Heart left ventricle (tissue), 16 donors: Measurements from ENCODE around the gene LSM14A. TPM values are rescaled to one million over a fixed set of nuclear protein-coding genes. Genes with fewer than 3 reads are reported as not detected.

Experiments used
- ATAC-seq, 4 donors: fragments of 200-7000 bp; cut with Tn5 transposase; one replicate each; pipeline ENCODE4 v1.9.1; 2020 to 2022; ENCODE audit warnings: moderate library complexity in 4 of 4, mild to moderate bottlenecking in 3 of 4, moderate number of reproducible peaks in 1 of 4
- DNase-seq, 5 donors: peaks; one replicate each; pipeline ENCODE4 v3.0.0-alpha.2; 2020
- H3K27ac ChIP-seq, 12 donors: fragments of 200-600 bp; sonication (generic) in 4 of 12; one replicate each; pipeline versions ENCODE4 v1.5.0 to v1.8.0; 2016 to 2022; ENCODE audit warnings: mild to moderate bottlenecking in 2 of 12
- H3K27me3 ChIP-seq, 9 donors: fragments of 200-600 bp; sonication (generic) in 2 of 9; one replicate each; pipeline versions ENCODE4 v1.5.1 to v1.8.0; 2016 to 2022; ENCODE audit warnings: mild to moderate bottlenecking in 3 of 9
- H3K36me3 ChIP-seq, 9 donors: fragments of 200-600 bp; sonication (generic) in 2 of 9; one replicate each; pipeline versions ENCODE4 v1.5.0 to v1.8.0; 2018 to 2022; ENCODE audit warnings: mild to moderate bottlenecking in 2 of 9
- H3K4me1 ChIP-seq, 12 donors: fragments of 200-600 bp; sonication (generic) in 4 of 12; one replicate each; pipeline versions ENCODE4 v1.5.0 to v1.8.0; 2016 to 2022; ENCODE audit warnings: mild to moderate bottlenecking in 3 of 12
- H3K4me3 ChIP-seq, 12 donors: fragments of 200-600 bp; sonication (generic) in 4 of 12; one replicate each; pipeline versions ENCODE4 v1.5.0 to v1.8.0; 2017 to 2022; ENCODE audit warnings: mild to moderate bottlenecking in 9 of 12, moderate library complexity in 4 of 12
- H3K9me3 ChIP-seq, 12 donors: fragments of 200-600 bp; sonication (generic) in 4 of 12; one replicate each; pipeline versions ENCODE4 v1.5.0 to v1.8.0; 2016 to 2022; ENCODE audit warnings: mild to moderate bottlenecking in 1 of 12
- CTCF ChIP-seq, 12 donors: fragments of 200-600 bp; sonication (generic) in 4 of 12; IDR thresholded peaks; one replicate each; pipeline versions ENCODE4 v1.5.0 to v1.8.0; 2018 to 2022; ENCODE audit warnings: antibody characterized with exemption in 12 of 12, mild to moderate bottlenecking in 5 of 12
- POLR2A ChIP-seq, 2 donors: fragments of 450-650 bp; IDR thresholded peaks; one replicate each; pipeline ENCODE4 v1.6.1; 2017; ENCODE audit warnings: antibody characterized with exemption in 2 of 2, mild to moderate bottlenecking in 2 of 2, moderate library complexity in 2 of 2
- WGBS, 4 donors: extraction: QIAGEN DNeasy Blood & Tissue Kit in 2 of 4; methylation state at CpG; one replicate each; pipeline versions ENCODE4 v1.1.5 to v1.1.7; 2013 to 2018; 5-methylcytosine and 5-hydroxymethylcytosine counted together
- intact Hi-C, 10 donors: fragments of 100-400 bp; cut with DNase I; formaldehyde crosslinking; loops; one replicate each; pipeline versions ENCODE4 v1.11.1 to v1.14.2; 2022
- polyA plus RNA-seq, 2 donors: library from polyadenylated mRNA; stranded (reverse); fragments of 200-250 nt; gene quantifications; one replicate each; pipeline ENCODE4 v1.2.3, GENCODE V29; 2013
- total RNA-seq, 9 donors: library from RNA; depleted of rRNA in 2 of 9; stranded (reverse); fragments of >200 nt in 2 of 9; fragmentation: NEBNext Ultra II Directional in 3 of 9; extraction: Animal tissue kit (Norgen Biotek cat#: 25700) in 3 of 9; gene quantifications; one replicate each; pipeline versions ENCODE4 v1.1.0 to v1.2.4, GENCODE V29; 2016 to 2023
- donor health status: ischemic (EF 13 %, LVEDD 7.1; RV severe dilation, severe dysfunction).
- donor health status: healthy with polysubstance abuse.
- donor health status: DM: no; HTN: yes; CAD: no.
- donor health status: DM: no; HTN: no; CAD: no.
- donor health status: ischemic (EF 25% LVEDD 6.9; RV normal size, moderate dysfunction).
- donor health status: ischemic (EF 25% LVEDD 5.7; RV mildly dilated, moderate dysfunction).
- donor health status: healthy.
- donor health status: DM: yes; HTN: yes; CAD: no.
- donor health status: ischemic (EF 35%, LVEDD 5.7; RV mildly dilated, moderate dysfunction).
- donor health status: nonischemic (EF 11% LVEDD 7.7; RV severe dilation, severe dysfunction).
- donor health status: DM: yes; HTN: yes; CAD: no.
- donor health status: PGD.
- donor health status: ischemic (EF 29% LVEDD 5.4; RV normal size, mild dysfunction).
- donor health status: nonischemic (EF 23%, LVEDD 6.1; RV moderate dilation, normal function).

Gene LSM14A
- total and polyA plus RNA-seq, 11 donors = 34.6 to 109 (median 70.5) TPM

GRCh38 chr19:34149873-34150272 lies 22.4 kb upstream of the LSM14A start:
- no peaks in the 10 kb centered on the region for H3K9me3 ChIP-seq
- 78 to 87% (median 82%) methylated on average over 5 of the region's 5 CpGs for WGBS, 4 donors
- intact Hi-C loops = loop anchor here in 7 of 10 donors (2.0 to 10.0 kb wide), 5 partner anchors 105 to 378 kb away; no protein-coding TSS in a partner anchor

GRCh38 chr19:34150558-34150957 lies 21.7 kb upstream of the LSM14A start:
- DNase-seq = no peak

More at GRCh38 chr19:34149873-34150272, 22.4 kb upstream of the LSM14A start:
- TF ChIP-seq POLR2A (IDR thresholded peaks at IDR 0.05) (no peak), CTCF (IDR thresholded peaks at IDR 0.05) (no peak)
- DNase-seq = no peak
- no peak overlapping the region for H3K27ac ChIP-seq
- H3K4me3 ChIP-seq = no peak overlapping the region
- H3K4me1 ChIP-seq = no peaks in the 10 kb centered on the region
- ATAC-seq = no peak
- H3K27me3 ChIP-seq = peaks cover 0 to 9% (median 0%) of the 10 kb centered on the region in 9 donors
- H3K36me3 ChIP-seq = no peaks in the 10 kb centered on the region

GRCh38 chr19:34151439-34151838 lies 20.9 kb upstream of the LSM14A start:
- no peaks in the 10 kb centered on the region for H3K36me3 ChIP-seq
- no peak overlapping the region for H3K27ac ChIP-seq
- WGBS, 4 donors = 89 to 92% (median 90%) methylated on average over 5 of the region's 5 CpGs
- H3K4me1 ChIP-seq = no peaks in the 10 kb centered on the region
- peaks cover 0 to 9% (median 0%) of the 10 kb centered on the region in 9 donors for H3K27me3 ChIP-seq
- ATAC-seq = no peak
- DNase-seq = no peak
- TF ChIP-seq POLR2A (IDR thresholded peaks at IDR 0.05) = no peak
- TF ChIP-seq CTCF (IDR thresholded peaks at IDR 0.05) = no peak
- H3K4me3 ChIP-seq = no peak overlapping the region
- intact Hi-C loops = no loop called here
- H3K9me3 ChIP-seq = no peaks in the 10 kb centered on the region

More at GRCh38 chr19:34150558-34150957, 21.7 kb upstream of the LSM14A start:
- no peak for ATAC-seq
- WGBS, 4 donors = 76 to 83% (median 78%) methylated on average over 4 of the region's 4 CpGs
- no peak overlapping the region for H3K27ac ChIP-seq
- no peaks in the 10 kb centered on the region for H3K9me3 ChIP-seq
- H3K4me3 ChIP-seq = no peak overlapping the region
- intact Hi-C loops = no loop called here
- H3K36me3 ChIP-seq = no peaks in the 10 kb centered on the region
- no peak for TF ChIP-seq CTCF (IDR thresholded peaks at IDR 0.05)
- TF ChIP-seq POLR2A (IDR thresholded peaks at IDR 0.05) = no peak
- no peaks in the 10 kb centered on the region for H3K4me1 ChIP-seq
- peaks cover 0 to 9% (median 0%) of the 10 kb centered on the region in 9 donors for H3K27me3 ChIP-seq

- H3K4me1 ChIP-seq = no peaks in the 10 kb centered on the region
- H3K9me3 ChIP-seq = no peaks in the 10 kb centered on the region
- WGBS, 4 donors = 82 to 93% (median 87%) methylated on average over 2 of the region's 2 CpGs
- H3K27ac ChIP-seq = no peak overlapping the region
- no peak overlapping the region for H3K4me3 ChIP-seq
- no peak for TF ChIP-seq CTCF (IDR thresholded peaks at IDR 0.05)
- TF ChIP-seq POLR2A (IDR thresholded peaks at IDR 0.05) = no peak
- peaks cover 0 to 9% (median 0%) of the 10 kb centered on the region in 9 donors for H3K27me3 ChIP-seq
- DNase-seq (no peak), ATAC-seq (no peak)
- no peaks in the 10 kb centered on the region for H3K36me3 ChIP-seq
- intact Hi-C loops = no loop called here
These were observed 17.9 kb upstream of the LSM14A start for GRCh38 chr19:34154401-34154800.
